Activated naive CD8-positive, alpha-beta T cell (primary cell): ENCODE measurements around the gene PLB1.
A peak's percentile ranks its signal among the peaks of the same experiment; 100 is the strongest.

Experiments
- H3K27ac Mint-ChIP-seq: one replicate; pipeline ENCODE4 v1.8.0; 2021; ENCODE audit warnings: mixed read lengths
- H3K27me3 Mint-ChIP-seq: one replicate; pipeline ENCODE4 v1.8.0; 2021; ENCODE audit warnings: mixed read lengths
- H3K36me3 Mint-ChIP-seq: one replicate; pipeline ENCODE4 v1.8.0; 2021; ENCODE audit warnings: mixed read lengths
- H3K4me1 Mint-ChIP-seq: one replicate; pipeline ENCODE4 v1.8.0; 2021; ENCODE audit warnings: low read depth, mixed read lengths
- H3K4me3 Mint-ChIP-seq: one replicate; pipeline ENCODE4 v1.8.0; 2021; ENCODE audit warnings: mild to moderate bottlenecking, mixed read lengths
- H3K9me3 Mint-ChIP-seq: one replicate; pipeline ENCODE4 v1.8.0; 2021; ENCODE audit warnings: low read depth, mixed read lengths

The PLB1 gene, protein sequence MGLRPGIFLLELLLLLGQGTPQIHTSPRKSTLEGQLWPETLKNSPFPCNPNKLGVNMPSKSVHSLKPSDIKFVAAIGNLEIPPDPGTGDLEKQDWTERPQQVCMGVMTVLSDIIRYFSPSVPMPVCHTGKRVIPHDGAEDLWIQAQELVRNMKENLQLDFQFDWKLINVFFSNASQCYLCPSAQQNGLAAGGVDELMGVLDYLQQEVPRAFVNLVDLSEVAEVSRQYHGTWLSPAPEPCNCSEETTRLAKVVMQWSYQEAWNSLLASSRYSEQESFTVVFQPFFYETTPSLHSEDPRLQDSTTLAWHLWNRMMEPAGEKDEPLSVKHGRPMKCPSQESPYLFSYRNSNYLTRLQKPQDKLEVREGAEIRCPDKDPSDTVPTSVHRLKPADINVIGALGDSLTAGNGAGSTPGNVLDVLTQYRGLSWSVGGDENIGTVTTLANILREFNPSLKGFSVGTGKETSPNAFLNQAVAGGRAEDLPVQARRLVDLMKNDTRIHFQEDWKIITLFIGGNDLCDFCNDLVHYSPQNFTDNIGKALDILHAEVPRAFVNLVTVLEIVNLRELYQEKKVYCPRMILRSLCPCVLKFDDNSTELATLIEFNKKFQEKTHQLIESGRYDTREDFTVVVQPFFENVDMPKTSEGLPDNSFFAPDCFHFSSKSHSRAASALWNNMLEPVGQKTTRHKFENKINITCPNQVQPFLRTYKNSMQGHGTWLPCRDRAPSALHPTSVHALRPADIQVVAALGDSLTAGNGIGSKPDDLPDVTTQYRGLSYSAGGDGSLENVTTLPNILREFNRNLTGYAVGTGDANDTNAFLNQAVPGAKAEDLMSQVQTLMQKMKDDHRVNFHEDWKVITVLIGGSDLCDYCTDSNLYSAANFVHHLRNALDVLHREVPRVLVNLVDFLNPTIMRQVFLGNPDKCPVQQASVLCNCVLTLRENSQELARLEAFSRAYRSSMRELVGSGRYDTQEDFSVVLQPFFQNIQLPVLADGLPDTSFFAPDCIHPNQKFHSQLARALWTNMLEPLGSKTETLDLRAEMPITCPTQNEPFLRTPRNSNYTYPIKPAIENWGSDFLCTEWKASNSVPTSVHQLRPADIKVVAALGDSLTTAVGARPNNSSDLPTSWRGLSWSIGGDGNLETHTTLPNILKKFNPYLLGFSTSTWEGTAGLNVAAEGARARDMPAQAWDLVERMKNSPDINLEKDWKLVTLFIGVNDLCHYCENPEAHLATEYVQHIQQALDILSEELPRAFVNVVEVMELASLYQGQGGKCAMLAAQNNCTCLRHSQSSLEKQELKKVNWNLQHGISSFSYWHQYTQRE (N-terminal part only)

DNA sequence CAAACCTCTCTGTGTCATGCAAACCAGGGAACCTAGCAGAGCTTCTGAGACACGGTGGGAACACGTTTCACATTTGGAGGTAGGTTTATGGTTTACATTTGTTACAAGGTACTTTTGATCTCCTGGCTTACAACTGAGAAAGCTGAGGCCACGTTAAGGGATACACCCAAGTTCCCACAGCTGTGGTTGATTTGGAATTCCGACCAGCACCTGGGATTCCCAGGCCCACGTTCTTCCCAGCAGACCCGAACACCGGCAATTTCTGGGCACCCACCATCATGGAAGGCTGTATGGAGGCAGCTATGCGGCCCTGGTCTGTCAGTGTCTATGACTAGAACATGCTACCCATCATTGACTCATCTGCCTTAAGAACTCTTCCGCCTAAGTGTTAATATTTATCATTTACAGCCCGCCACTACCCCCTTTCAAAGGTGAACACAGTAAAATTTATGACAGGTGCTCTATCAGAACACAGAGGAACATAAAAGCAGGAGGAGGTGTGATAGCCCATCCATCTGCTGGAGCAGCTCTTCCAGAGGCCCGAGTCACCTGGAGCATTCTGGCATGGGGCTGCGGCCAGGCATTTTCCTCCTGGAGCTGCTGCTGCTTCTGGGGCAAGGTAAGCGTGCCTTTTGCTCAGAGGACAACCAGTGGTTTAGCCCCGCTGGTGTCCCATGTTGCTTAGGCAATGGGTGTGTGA is at the start of gene PLB1:
TSS of gene PLB1 (plus strand) at position 510 of the 700 bp plus-strand sequence. CDS start at position 565, 55 bp downstream.
- Mint-ChIP-seq H3K9me3 (no peaks in the 10 kb centered on the region), H3K4me1 (no peaks in the 10 kb centered on the region), H3K36me3 (peaks cover 3% of the 10 kb centered on the region), H3K4me3 (no peak within 1 kb of the TSS), H3K27ac (no peak within 1 kb of the TSS), H3K27me3 (no peaks in the 10 kb centered on the region)

DNA sequence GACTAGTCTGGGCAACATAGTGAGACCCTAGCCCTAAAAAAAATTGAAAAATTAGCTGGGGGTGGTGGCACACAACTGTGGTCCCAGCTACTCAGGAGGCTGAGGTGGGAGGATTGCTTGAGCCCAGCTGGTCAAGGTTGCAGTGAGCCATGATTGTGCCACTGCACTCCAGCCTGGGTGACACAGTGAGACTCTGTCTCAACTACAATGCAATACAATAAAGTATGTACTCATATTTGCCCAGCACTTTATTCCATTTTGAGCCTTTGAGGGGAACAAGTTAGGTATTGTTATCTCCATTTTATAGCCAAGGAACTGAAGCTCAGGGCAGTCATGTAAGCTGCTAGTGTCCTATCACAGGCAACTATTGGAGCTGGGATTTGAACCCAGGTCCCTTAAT is 49.3 kb upstream of the PLB1 start:
- H3K27me3 Mint-ChIP-seq: no peaks in the 10 kb centered on the region
- no peak overlapping the region for H3K27ac Mint-ChIP-seq
- no peak overlapping the region for H3K4me3 Mint-ChIP-seq
- H3K4me1 Mint-ChIP-seq: peaks cover 53% of the 10 kb centered on the region
- no peaks in the 10 kb centered on the region for H3K36me3 Mint-ChIP-seq
- no peaks in the 10 kb centered on the region for H3K9me3 Mint-ChIP-seq

DNA sequence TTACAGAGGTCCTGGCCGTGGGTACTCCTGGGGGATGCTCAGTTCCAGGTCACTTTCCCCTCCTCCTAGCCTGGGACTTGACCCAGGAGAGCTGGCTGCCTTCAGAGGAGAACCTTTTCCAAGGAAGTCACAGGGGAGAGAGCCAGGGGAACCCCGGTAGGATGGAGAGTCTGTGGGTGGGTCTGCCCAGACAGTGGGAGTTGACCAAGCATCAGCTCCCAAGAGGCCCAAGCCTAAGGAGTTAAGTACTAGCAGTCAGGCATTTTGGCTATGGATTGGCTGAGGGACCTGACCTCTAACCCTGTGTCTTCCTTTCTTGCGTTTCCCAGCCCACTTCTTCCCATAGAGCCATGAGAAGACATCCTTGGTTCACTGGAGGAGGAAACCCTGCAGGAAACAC is 48.8 kb upstream of the PLB1 start:
- Mint-ChIP-seq H3K27me3 (no peaks in the 10 kb centered on the region), H3K36me3 (no peaks in the 10 kb centered on the region), H3K4me1 (peaks cover 53% of the 10 kb centered on the region), H3K4me3 (no peak overlapping the region), H3K27ac (peak overlapping the region; percentile 46), H3K9me3 (no peaks in the 10 kb centered on the region)

GRCh38 chr2:28447943-28448792 is 47.7 kb upstream of the PLB1 start:
- H3K27ac Mint-ChIP-seq: peak overlapping the region; percentile 54

DNA sequence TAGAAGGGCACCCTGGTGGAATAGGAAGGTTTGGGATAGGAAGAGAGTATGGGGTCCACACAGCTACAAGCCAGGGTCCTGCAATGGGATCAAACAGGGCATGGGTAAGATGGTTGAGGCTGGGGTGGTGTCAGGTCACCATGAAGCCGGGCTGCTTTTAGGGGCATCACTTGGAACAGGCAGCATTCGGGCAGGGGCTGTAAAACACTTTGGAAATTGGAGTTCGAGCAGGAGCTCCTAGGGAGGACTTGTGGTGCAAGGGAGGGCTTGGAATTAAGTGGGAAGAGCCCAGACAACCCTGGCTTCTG is 47.1 kb upstream of the PLB1 start:
- Mint-ChIP-seq H3K4me1 (peaks cover 49% of the 10 kb centered on the region), H3K9me3 (no peaks in the 10 kb centered on the region), H3K27me3 (no peaks in the 10 kb centered on the region), H3K36me3 (no peaks in the 10 kb centered on the region), H3K4me3 (no peak overlapping the region), H3K27ac (peak overlapping the region; percentile 54)

More at GRCh38 chr2:28447943-28448792, 47.7 kb upstream of the PLB1 start:
- Mint-ChIP-seq H3K4me1 (peaks cover 49% of the 10 kb centered on the region), H3K4me3 (no peak overlapping the region), H3K27me3 (no peaks in the 10 kb centered on the region), H3K36me3 (no peaks in the 10 kb centered on the region), H3K9me3 (no peaks in the 10 kb centered on the region)

DNA sequence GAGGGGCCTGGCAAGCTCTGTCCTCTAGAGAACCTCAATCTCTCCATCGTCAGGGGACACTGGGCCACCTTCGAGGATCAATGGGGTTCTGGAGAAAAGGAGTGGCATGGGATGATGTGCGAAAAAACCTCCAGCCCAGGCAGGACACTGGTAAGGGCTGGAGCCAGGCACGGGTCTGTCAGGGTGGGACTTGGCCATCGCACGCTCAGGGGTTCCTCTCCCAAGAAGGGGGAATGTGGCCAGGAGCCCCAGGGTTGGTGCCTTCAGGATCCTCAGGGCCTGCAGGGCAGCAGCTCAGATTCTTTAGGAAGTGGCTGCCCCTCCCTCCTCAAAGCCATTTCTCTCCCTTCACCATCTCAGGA is 46.8 kb upstream of the PLB1 start:
- Mint-ChIP-seq H3K27ac (peak overlapping the region; percentile 91), H3K36me3 (no peaks in the 10 kb centered on the region), H3K4me1 (peaks cover 49% of the 10 kb centered on the region), H3K9me3 (no peaks in the 10 kb centered on the region), H3K27me3 (no peaks in the 10 kb centered on the region), H3K4me3 (no peak overlapping the region)

DNA sequence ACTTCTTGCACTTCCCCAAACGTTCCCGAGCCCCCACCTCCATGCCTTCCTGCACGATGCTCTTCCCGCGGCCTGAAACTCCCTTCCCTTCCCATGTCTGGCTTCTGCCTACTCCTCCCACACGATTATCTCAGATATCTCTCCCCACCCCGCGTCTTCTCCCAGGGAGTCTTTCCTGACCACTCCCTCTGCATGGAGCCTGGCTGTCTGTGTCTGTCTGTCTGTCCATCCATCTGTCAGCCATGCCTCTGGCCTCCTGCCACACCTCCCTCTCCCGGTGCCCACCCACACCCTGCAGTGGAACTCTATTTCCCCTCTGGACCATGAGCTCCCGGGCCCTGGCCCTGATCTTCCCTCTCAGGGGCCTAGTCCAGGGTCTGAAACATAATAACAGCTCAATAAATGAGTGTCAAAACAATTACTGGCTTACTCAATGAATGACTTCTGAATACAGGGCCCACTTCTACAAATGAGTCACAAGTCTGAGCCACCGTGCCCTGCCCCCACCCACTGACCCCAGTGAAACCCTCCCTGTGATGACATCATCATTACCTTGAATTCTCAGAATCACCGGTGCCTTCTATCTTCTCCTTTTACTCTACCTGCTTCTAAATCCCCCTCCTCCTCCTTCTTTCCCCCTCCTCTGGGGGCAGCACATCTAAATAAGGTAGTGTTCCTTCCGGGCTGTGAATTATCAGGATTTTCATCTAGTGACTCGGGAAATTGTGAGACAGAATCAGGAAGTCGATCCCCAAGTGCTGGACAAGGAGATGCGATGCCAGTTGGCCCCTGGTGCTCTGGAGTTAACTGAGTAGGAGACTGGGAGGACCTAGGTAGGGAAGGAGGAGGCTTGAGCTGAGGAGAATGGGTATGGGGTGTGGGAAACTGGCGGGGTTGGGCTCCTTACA is 46.1 kb upstream of the PLB1 start:
- Mint-ChIP-seq H3K4me1 (peaks cover 49% of the 10 kb centered on the region), H3K27me3 (no peaks in the 10 kb centered on the region), H3K27ac (peak overlapping the region; percentile 91), H3K4me3 (peak overlapping the region; percentile 60), H3K36me3 (no peaks in the 10 kb centered on the region), H3K9me3 (no peaks in the 10 kb centered on the region)

GRCh38 chr2:28450901-28451565 is 44.8 kb upstream of the PLB1 start:
- Mint-ChIP-seq H3K36me3 (no peaks in the 10 kb centered on the region), H3K4me1 (peaks cover 41% of the 10 kb centered on the region), H3K27me3 (no peaks in the 10 kb centered on the region), H3K9me3 (no peaks in the 10 kb centered on the region), H3K27ac (peak overlapping the region; percentile 43), H3K4me3 (no peak overlapping the region)

DNA sequence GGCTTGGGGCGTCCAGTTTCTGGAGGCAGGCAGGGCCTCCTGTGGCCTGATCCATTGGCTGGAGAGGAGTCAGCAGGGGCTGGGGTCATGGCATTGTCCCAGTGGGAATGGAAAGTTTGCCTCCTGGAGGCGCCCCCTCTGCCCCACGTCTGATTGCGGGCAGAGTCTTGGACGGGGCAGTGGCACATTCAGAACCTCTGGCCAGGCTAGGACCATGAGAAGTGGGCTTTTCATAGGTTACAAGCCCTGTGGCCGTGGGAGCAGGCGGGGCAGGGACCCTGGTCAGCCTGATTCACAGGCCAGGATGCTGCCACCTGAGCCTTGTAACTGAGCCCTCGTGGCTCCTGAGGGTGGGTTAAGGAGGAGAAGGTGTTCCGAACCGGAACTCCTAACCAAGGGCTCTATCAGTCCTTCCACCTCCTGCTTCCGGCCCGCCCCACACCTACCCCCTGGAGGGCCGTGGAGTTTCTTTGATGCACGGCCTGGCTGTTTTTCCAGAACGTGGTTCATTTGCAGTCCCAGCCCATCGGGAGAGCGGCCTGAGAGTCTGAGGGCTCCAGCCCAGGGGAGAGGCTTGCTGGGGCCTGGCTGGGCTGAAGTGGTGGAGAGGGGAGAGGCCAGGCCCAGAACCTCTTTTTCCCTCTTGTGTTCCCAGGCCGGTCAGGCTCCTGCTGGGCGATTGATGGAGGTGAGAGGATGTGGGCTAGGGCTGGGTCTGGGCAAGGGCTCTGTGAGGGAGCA is 43.9 kb upstream of the PLB1 start:
- no peaks in the 10 kb centered on the region for H3K36me3 Mint-ChIP-seq
- no peaks in the 10 kb centered on the region for H3K9me3 Mint-ChIP-seq
- H3K27me3 Mint-ChIP-seq: no peaks in the 10 kb centered on the region
- H3K4me3 Mint-ChIP-seq: no peak overlapping the region
- H3K27ac Mint-ChIP-seq: no peak overlapping the region
- H3K4me1 Mint-ChIP-seq: peaks cover 37% of the 10 kb centered on the region

DNA sequence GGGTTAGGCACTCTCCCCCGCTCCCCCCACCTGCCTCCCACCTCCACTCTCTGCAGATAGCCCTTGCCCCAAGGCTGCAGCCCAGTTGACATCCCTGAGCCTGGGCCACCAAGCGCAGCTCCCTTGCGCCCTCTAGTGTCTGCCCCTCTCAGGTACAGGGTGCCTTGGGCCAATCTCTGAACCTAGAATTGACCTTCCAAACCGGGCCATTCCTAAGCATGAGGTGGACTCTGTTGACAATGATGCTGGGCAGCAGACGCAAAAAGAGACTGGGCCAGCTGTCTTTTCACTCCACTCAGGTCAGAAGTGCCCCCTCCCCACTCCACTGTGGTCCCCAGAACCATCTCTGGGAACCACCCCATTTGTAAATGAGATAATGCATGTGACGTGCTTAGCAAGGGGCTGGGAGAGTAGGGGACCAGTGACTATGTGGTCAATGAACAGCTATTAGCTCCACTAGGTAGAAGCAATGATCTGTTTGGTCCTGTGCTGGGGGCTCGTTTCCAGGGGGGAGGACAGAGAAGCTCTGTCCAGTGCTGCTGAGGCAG is 43.3 kb upstream of the PLB1 start:
- Mint-ChIP-seq H3K4me3 (no peak overlapping the region), H3K27ac (no peak overlapping the region), H3K27me3 (no peaks in the 10 kb centered on the region), H3K9me3 (no peaks in the 10 kb centered on the region), H3K36me3 (no peaks in the 10 kb centered on the region), H3K4me1 (peaks cover 33% of the 10 kb centered on the region)

DNA sequence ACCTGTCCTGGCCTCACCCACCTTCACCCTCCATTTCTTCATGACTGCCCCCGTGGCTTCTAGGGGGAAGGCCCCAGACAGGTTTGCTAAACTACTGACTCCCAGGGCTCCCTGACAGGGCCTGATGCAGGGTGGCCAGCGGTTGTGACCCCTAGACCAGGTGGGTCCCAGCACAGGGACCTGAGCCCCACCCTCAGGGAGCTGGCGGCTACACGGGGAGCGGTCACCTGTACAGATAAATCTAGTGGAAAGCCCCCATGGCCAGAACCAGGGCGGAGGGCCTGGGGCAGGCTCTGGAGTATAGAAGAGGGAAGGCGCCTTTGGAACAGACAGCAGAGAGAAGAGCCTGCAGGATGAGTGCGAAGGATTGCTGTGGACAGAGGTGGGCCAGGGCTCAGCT is 42.5 kb upstream of the PLB1 start:
- Mint-ChIP-seq H3K27me3 (no peaks in the 10 kb centered on the region), H3K9me3 (no peaks in the 10 kb centered on the region), H3K4me1 (peaks cover 25% of the 10 kb centered on the region), H3K4me3 (no peak overlapping the region), H3K27ac (no peak overlapping the region), H3K36me3 (no peaks in the 10 kb centered on the region)
